ENCODE results near the gene ACTL6B.

- TF ChIP-seq REST (IDR thresholded peaks at IDR 0.05) (no peak), MAX (IDR thresholded peaks at IDR 0.05) (no peak), CTCF (IDR thresholded peaks at IDR 0.05; ENCODE audit: low read depth, low read length, missing input control) (no peak), YY1 (IDR thresholded peaks at IDR 0.05) (no peak), SP1 (IDR thresholded peaks at IDR 0.05) (no peak), RAD21 (IDR thresholded peaks at IDR 0.05) (no peak)
These were observed 28.3 kb upstream of the ACTL6B start for GRCh38 chr7:100684534-100685042.

Data from liver (tissue), 3 donors.